HG03066 (cell line): ENCODE data around the gene ZBTB16.

Experiments
- ATAC-seq: cut with Tn5 transposase; IDR thresholded peaks from one replicate; pipeline ENCODE4 v1.9.1; 2021; ENCODE audit warnings: low read depth; ENCODE audit not compliant: unreplicated experiment

Gene ZBTB16

DNA sequence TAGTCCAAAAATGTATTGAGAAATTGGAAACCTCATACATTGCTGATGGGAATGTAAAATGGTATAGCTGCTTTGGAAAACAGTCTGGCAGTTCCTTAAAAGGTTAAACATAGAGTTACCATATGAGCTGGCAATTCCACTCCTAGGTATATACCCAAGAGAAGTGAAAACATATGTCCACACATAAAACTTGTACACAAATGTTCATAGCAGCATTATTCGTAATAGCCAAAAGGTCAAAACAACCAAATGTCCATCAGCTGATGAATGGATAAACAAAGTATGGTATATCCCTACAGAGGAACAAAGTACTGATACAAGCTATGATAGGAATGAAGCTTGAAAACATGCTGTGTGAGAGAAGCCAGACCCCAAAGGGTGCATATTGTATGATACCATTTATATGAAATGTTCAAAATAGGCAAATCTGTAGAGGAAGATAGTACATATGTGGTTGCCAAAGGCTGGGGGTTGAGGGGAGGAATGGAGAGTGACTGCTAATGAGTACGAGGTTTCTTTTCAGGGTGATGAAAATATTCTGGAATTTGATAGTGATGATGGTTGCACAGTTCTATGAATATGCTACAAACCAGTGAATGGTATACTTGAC, 85.8 kb downstream of the ZBTB16 start:
- no peak for ATAC-seq

DNA sequence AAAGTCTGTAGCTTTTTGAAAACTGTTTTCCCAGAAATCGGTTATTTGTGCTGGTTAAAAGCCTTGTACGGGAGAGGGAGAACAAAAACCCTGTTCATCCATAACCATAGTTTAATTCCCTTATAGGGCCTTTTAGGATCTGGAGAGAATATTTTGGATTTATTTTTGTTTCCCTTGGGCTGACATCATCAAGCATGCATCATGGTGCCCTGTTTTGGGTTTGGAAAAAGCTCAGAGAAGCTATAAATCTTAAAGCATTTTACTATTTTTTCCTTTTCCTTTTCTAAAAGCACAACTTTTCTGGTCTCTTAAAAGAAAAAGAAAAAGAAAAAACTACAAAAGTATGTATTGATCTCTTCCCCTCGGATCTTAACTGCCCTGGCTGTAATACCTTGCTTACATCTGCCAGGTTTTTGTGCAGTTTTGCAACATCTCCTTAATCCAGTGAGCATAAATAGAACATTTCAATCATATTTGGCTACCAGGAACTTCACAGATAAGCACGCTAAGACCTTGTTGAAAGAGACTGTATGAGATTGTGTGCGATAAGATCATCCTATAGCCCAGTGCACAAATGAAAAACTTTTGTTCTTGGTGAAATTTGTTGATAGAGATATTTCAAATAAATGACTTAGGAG, 88.0 kb downstream of the ZBTB16 start:
- no peak for ATAC-seq

DNA sequence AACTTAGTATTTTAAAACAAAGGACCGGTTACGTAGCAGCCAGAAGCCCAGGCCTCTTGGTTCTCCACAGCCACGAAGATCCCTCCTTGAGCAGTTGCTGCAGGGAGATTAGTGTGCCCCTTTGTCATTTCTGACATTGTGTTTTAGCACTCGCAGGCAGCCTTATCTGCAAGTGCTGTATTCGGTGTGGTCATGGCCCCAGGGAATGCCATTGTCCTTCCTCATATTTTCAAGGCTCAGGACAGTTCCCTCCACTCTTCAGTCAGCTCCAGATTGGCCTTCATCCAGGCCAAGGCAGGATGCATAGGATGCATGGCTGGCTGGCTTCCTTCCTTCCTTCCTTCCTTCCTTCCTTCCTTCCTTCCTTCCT, 88.5 kb downstream of the ZBTB16 start:
- no peak for ATAC-seq

DNA sequence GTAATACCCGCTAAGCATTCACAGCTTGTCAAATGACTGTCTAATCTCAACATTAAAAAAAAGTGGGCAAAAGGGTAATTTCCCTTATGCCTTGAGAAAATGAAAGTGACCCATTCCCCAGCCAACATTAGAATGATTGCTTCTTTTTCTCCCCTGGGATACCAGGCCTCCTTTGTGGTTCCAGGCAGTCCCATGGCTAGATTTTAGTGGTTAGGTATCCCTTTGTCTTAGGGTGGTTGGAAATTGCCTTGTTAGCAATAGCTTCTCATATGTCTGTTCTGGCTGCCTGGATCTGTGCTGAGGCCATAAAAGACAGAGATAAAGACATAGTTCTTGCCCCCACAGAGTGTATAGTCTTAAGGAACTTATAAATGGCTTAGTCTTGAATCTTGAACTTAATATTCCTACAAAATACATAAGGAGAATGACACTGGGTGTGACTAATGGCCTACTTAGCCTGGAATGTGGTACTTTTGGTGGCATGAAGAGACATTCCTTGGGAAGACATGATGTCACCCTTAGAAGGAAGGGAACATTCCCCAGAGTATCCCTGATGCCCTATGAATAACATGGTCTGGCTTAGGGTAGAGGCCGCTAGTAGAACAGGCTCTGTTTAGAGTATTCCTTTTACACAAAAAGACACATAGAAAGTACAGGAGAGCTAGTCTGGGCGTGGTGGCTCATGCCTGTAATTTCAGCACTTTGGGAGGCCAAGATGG, 90.3 kb downstream of the ZBTB16 start:
- ATAC-seq = no peak

DNA sequence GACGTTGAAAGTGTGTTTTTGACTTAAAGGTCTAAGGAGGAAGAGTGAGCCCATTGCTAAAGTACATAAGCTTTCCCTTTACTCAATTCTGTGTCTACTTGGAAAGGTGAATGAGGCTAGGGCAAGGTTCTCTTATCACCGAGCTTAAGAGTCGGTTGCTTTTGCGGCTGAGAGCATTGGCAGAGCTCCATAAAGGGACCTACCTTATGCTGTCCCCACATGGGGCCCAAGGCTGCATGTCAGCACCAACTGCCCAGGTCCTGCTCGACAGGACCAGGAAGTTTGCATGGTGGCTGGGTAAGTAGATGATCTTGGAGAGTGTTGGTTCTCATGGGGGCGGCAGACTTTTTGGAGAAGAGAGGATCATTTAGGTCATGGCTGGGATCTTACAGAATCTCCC, 91.2 kb downstream of the ZBTB16 start:
- no peak for ATAC-seq

DNA sequence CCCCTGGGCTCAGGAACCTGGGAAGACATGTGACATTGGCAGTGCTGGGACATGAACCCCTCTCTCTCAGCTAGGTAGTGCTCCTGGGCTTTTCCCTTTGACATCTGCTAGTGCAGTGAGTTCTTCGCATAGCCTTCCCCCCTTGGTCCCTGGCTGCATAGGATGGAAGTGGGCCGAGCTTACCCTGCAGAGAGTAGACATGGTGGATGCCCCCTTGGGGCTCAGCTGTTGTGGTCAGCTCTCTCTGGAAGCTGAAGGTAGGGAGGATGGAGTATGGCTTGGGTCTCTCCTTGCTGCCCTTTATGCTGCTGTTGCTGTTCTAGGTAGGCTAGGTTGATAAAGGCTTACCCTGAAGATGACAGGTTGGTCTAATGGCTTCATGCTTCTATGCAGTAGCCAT, 92.1 kb downstream of the ZBTB16 start:
- no peak for ATAC-seq

DNA sequence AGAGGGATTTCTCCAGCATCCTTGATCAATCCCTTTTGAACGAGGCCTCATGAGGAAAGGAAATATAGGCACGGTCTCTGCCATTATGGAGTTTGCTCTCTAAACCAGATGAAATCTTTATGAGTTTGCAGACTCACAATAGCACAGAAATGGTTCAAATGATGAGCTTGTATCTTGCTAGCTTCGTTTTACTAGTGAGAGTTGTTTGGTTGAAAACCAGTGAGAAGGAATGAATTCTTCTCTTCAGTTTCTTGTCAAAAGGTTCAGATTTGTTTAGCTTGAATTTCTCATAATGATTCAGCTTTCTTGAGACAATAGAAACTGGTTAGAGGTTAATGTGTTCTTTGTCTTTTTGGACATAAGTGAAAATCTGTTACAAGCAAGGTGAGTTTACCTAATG, 92.7 kb downstream of the ZBTB16 start:
- no peak for ATAC-seq

DNA sequence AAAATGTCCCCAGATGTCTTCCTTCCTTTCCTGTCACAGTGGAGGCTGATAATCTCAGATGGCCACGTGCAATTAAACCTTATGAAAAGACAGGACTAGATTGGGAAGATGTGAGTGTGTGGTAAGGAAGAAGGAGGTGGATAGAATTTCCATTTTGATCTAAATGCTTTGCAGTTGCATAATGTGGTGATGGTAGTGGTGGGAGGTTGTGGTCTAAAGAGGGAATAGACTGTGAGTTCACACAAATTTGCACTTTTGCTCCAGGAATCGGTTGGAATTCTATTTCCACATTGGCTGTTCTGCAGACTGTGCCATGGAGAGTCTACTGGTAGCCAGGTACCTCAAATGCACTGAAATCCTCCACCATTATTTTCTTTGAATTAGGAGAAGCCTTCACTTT, 93.3 kb downstream of the ZBTB16 start:
- no peak for ATAC-seq

DNA sequence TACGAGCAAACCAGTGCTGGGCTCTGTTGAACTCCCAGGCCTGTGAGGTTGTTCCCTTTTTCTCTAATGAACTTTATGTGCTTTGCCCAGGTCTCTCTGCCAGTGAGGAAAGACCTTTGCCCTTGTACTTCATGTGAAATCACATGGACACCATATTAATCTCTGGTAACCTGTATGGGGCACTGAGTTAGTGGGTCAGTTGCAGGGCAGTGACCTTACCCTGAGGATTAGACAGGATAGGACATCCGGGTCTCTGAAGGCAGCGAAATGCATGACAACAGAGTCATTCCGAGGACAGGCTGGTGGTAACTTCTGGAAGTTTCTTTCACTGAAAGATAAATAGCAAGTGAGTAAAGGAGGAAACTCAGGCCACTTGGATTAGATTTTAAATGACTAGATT, 93.7 kb downstream of the ZBTB16 start:
- ATAC-seq = no peak

DNA sequence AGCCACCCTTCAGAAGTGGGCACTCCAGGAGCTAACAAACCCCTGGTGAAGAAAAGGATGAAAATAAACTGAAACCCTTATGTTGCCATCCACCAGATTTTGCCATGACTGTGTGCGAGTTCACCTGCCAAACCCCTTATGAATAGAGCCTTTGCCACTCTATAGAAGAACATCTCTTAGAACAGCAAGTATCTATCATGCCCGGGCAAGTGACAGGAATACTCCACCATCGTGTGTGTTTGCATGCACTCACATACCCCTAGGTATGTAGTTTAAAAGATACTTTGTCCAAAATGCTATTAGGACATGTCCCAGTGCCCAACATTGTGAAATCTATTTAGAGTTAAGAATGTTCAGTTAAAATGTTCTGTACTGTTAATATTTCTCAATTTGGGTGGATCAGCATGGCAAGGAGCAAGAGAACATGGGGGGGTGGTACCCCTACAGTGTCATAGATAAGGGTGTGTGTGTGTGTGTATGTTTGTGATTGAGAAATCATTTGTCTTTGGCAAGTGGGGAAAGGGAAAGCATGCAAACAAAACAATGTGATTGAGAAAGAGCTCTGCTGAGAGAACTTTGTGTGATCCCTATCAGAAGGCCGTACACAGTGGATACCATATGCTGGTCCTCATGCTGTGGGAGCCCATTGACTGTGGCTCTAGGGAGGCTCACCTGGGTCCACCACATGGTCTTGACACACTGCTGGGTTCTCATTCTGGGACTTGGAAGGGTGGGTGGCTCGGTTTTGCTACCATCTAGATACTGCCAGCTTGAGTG, 94.9 kb downstream of the ZBTB16 start:
- no peak for ATAC-seq

DNA sequence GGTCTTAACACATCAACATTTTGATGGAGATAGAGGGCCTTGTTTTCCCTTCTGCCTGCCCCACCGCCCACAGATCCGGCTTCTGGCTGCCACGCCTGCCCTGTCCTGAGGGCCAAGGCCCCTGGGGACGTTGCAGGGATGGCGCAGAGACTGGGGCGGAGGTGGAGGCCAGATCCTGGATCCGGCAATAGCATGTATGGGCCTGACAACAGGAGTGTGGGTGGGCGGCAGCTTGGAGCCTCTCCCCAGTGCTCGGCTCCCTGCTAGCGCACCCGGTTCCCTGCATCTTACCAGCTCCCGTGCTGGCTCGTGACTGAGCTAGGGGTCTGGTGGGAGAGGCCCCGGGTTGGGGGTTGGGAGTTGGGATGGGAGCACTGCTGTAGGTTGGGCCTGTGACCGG, 95.6 kb downstream of the ZBTB16 start:
- no peak for ATAC-seq

DNA sequence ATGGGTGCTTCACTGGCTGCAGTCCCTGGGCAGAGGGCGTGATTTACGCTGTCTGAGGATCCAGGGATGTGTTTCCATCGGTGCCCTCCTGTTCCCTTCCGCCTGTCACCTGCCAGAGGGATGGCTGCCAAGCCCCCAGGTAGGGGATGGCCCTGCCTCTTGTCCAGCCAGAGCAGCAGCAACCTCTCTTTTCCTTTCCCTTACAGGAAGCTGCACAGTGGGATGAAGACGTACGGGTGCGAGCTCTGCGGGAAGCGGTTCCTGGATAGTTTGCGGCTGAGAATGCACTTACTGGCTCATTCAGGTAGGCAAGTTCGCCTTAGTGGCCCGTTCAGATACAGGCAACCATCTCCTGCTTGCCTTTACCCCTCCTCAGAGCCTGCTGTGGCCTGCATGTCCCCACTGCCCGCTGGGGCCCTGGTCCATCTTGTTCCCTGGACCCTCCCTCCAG, 96.6 kb downstream of the ZBTB16 start:
- no peak for ATAC-seq

DNA sequence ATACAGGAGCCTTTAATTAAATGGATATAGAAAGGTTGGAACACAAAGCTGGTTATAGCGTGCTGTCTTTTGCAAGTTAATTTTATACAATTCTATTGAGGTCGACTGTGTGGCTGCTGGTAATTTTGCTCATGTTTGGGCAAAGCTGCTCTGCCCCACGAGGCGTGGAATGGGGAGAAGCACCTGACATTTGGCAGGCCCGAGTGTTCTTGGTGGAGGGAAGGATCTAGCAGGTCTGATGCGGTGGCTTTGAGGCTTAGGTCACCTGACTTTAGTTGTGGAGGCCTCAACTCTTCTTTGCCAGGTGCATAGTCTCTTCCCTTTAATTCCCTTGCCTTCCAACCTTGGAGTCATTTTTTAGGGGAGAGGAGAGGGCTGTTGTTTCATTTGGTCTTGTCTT, 97.3 kb downstream of the ZBTB16 start:
- ATAC-seq = no peak

DNA sequence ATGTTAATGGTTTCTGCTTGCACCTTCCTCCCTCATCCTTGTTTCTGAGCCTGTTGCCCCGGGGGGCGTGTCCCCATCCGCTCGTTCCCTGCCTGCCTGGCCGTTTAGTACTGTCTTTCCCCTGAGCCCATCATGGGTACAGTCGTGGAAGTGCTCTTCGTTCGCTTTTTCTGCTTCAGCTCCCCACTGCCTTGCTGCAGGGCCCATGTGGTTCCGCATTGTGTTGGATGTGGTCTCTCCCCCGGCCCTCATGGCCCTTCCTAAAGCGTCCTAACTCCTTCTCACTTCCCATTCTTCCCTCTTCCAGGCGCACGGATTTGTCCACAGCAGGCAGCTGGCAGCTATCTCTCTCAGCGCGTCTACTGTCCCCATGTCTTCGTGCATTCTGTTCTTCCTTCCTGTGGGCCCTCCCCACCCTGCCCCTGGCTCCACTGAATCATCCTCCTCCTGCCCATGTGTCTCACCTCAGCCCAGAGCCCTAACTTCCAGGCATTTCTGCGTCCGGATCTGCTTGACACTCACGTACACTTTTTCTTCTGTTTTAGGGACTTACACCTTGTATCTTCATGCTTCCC, 98.1 kb downstream of the ZBTB16 start:
- no peak for ATAC-seq

DNA sequence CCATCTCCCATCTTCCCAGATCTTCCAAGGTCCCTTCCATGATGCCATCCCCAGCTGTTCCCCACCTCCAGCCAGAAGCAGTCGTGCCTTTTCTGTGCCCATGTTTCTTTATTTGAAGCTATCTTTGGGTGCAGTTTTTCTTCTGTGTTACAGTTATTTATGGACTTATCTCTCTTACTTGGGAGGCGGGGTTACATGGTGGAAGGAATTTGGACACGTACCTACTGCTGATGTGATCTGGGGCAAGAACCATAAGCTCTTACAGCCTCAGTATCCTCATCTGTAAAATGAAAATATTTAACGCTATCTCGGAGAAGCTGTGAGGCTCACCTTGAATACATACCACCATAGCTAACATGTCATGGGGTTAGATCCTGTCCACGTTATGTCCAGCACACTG, 98.9 kb downstream of the ZBTB16 start:
- ATAC-seq = no peak

DNA sequence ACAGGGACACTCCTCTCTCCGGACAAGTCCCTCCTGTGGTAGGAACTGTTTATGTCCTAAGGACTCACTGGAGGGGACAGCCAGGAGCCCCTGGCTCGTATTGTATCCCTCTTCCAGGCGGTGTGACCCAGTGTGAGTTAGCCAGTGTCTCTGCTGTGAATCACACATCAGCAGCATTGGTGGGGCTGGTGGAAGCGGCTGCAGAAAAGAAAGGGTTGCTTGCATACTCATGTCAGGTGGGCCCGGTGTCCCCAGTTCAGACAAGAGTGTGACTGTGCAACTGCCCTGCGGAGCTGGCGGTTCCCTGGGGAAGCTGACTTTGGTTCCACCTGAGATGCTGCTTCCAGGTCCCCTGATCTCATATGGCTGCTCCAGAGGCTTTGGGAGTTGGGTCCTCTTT, 99.4 kb downstream of the ZBTB16 start:
- ATAC-seq = no peak

DNA sequence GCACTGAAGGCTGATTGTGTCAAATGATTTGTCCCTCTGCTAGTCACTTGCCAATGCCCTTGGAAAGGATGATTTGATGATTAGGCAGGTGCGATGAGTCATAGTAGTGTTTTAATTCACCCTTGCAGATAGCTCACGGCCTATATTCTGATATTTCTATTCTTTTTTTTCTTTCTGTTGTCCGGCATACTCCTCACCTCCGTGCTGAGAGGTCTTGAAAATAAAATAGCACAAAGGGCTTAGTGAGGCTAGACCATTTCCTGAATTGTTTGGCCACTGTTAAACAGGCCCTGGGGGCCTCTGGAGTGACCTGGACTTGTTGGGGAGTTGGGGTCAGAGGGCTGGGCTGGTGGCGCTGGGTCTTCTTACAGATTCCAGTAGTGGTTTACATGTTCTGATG, 99.8 kb downstream of the ZBTB16 start:
- ATAC-seq = no peak

DNA sequence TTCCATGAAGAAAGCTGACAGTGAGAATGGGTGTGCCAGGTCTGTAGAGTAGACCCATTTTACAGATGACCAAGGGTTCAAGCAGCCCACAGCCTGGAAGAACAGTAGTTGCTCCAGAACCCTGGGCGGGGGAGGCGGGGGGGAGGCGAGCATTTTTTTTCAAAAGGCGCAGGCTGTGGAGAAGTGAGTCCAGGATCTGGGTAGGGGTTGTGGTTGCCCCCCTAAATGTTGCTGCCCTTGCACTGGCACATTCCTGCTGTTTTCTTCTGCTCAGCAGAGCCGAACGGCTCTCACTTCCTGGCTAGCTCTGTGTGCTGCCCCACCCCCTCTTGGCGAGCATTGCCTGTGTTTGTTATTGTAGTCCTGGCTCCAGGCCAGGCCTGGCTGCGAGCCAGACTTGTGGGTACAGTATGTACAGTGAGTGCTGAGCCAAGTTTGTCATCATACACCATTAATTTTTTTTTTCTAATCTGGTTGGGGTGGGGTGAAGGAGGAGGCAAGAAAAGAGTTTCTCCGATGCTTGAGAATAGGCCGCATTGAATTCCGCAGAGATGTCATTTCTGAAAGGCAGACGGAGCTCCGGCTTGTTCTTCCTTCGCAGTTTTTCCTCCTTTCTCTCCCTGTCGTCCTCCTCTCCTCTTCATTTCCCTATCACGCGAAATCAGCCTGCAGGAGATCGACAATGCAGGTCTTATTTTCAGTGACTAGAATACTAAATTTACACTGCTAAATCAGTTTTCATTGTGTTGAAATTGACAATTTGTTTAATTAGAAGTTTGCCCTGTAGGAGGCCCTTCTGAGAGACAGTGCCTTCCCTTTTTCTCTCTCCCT, 100.5 kb downstream of the ZBTB16 start:
- ATAC-seq = no peak

DNA sequence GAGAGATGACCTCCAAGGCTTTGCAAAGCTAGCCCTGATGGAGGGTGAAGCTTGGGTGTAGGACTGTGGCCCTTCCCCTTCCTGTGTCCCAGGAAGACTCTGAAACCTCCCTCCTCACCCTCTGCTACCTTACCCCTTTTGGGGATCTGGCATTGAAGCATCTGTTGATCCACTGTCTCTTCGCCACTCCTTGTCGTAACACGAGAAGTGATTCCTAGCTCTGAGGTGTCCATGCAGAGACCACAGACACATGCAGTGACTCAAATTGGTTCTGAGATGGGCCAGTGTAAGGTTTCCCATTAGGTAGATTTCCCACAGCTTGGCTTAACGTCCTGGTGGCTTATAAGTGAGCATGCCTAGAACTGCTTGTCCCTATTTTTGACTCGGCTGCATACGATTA, 101.4 kb downstream of the ZBTB16 start:
- ATAC-seq = no peak
